ENCODE measurements around the gene RUNX3. TPM values are rescaled to one million over a fixed set of nuclear protein-coding genes. Genes with fewer than 3 reads are reported as not detected.

RUNX3 gene
- total RNA-seq, 6 donors from 2014 or later, result 4.2 to 15.6 (median 10.1) TPM

- ATAC-seq (ENCODE audit: low FRiP score in 2 of 2) (no peak), DNase-seq (no peak)
- H3K27ac ChIP-seq, result no peak overlapping the region
- 25 to 33% methylated on average over 3 to 5 of the region's 5 CpGs for WGBS, 2 donors
- TF ChIP-seq POLR2A (IDR thresholded peaks at IDR 0.05), result no peak
- H3K27me3 ChIP-seq, result no peaks in the 10 kb centered on the region
- H3K4me1 ChIP-seq, result no peaks in the 10 kb centered on the region
- H3K9me3 ChIP-seq, result no peaks in the 10 kb centered on the region
- no peak overlapping the region for H3K4me3 ChIP-seq
- no peaks in the 10 kb centered on the region for H3K36me3 ChIP-seq
These were observed 22.4 kb upstream of the RUNX3 start for GRCh38 chr1:24952413-24952841.

GRCh38 chr1:24951810-24952412, 21.8 kb upstream of the RUNX3 start:
- whole genome bisulfite sequencing, 2 donors, result 78 to 82% methylated on average over 2 of the region's 2 CpGs
- Histone ChIP-seq H3K27ac (no peak overlapping the region), H3K4me1 (no peaks in the 10 kb centered on the region), H3K36me3 (no peaks in the 10 kb centered on the region), H3K27me3 (no peaks in the 10 kb centered on the region), H3K9me3 (no peaks in the 10 kb centered on the region), H3K4me3 (no peak overlapping the region)
- no peak for ATAC-seq (ENCODE audit: low FRiP score in 2 of 2)
- TF ChIP-seq POLR2A (IDR thresholded peaks at IDR 0.05), result no peak
- TF ChIP-seq POLR2AphosphoS5 (IDR thresholded peaks at IDR 0.05), result no peak
- TF ChIP-seq EP300 (IDR thresholded peaks at IDR 0.05), result no peak
- no peak for TF ChIP-seq CTCF (IDR thresholded peaks at IDR 0.05)
- DNase-seq, result no peak

GRCh38 chr1:24951337-24951736, 21.3 kb upstream of the RUNX3 start:
- no peaks in the 10 kb centered on the region for H3K4me1 ChIP-seq
- no peak for TF ChIP-seq POLR2A (IDR thresholded peaks at IDR 0.05)
- TF ChIP-seq CTCF (IDR thresholded peaks at IDR 0.05), result no peak
- H3K4me3 ChIP-seq, result no peak overlapping the region
- H3K27me3 ChIP-seq, result no peaks in the 10 kb centered on the region
- 55 to 82% methylated on average over 4 to 6 of the region's 6 CpGs for WGBS, 2 donors
- ATAC-seq (ENCODE audit: low FRiP score in 2 of 2), result no peak
- H3K36me3 ChIP-seq, result no peaks in the 10 kb centered on the region
- no peak for DNase-seq
- H3K9me3 ChIP-seq, result no peaks in the 10 kb centered on the region
- no peak overlapping the region for H3K27ac ChIP-seq

- Histone ChIP-seq H3K36me3 (no peaks in the 10 kb centered on the region), H3K4me3 (no peak overlapping the region), H3K27me3 (no peaks in the 10 kb centered on the region), H3K9me3 (no peaks in the 10 kb centered on the region), H3K4me1 (no peaks in the 10 kb centered on the region), H3K27ac (no peak overlapping the region)
- WGBS, 2 donors, result 69 to 91% methylated on average over 7 to 12 of the region's 12 CpGs
- TF ChIP-seq CTCF (IDR thresholded peaks at IDR 0.05) (no peak), POLR2A (IDR thresholded peaks at IDR 0.05) (no peak), EP300 (IDR thresholded peaks at IDR 0.05) (no peak), POLR2AphosphoS5 (IDR thresholded peaks at IDR 0.05) (no peak)
- no peak for ATAC-seq (ENCODE audit: low FRiP score in 2 of 2)
- DNase-seq, result no peak
These were observed 19.3 kb upstream of the RUNX3 start for GRCh38 chr1:24949331-24949881.

- H3K4me3 ChIP-seq, result no peak overlapping the region
These were observed 18.2 kb upstream of the RUNX3 start for GRCh38 chr1:24948079-24948827.

More at GRCh38 chr1:24948079-24948827, 18.2 kb upstream of the RUNX3 start:
- ATAC-seq (ENCODE audit: low FRiP score in 2 of 2), result peak; percentile 18 to 54
- WGBS, 2 donors, result 81% methylated on average over 4 to 8 of the region's 9 CpGs
- Histone ChIP-seq H3K27me3 (no peaks in the 10 kb centered on the region), H3K27ac (no peak overlapping the region), H3K4me1 (no peaks in the 10 kb centered on the region), H3K36me3 (no peaks in the 10 kb centered on the region), H3K9me3 (no peaks in the 10 kb centered on the region)
- no peak for DNase-seq
- no peak for TF ChIP-seq CTCF (IDR thresholded peaks at IDR 0.05)
- TF ChIP-seq POLR2AphosphoS5 (IDR thresholded peaks at IDR 0.05), result no peak
- no peak for TF ChIP-seq EP300 (IDR thresholded peaks at IDR 0.05)
- no peak for TF ChIP-seq POLR2A (IDR thresholded peaks at IDR 0.05)

Measured in upper lobe of left lung (tissue), 6 donors.